ENCODE measurements around the gene NTRK3.

The NTRK3 gene

DNA sequence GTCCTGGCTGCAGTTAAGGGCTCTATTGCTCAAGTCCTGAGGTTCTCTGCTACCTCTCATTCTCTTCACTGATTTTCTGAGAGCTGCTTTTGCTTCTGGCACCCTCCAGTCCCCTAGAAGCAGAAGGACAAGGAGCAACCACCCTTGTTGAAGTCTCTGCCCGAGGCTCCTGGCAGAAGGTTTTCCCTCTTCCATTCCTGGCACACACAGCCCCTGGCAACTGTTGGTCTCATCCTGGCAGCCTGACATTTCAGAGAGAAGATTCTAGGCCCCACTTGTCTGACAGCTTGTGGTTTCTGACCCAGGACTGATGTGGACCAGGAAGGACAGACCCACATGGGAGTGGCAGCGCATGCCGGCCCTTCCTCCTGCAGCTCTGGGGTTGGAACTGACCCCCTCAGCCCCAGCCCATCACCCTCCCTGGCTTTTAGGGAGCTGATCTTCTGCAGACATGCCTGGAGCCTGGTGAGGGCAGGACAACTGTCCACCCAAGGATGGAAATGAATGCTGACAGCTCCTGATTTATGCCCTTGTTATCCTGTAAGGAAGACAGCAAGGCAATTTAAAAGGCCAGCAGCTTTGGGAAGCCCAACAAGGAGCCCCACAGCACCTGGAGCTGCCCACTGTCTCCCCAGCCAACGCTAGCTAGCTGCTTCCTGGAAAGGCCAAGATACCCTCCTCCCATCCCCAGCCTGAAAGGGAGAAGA lies 13.0 kb upstream of the NTRK3 start:
- TF ChIP-seq SPI1 (IDR thresholded peaks at IDR 0.05; ENCODE audit: borderline replicate concordance, low read depth) = no peak
- TF ChIP-seq POLR2AphosphoS5 (IDR thresholded peaks at IDR 0.05; ENCODE audit: low read depth) = no peak
- TF ChIP-seq GABPA (IDR thresholded peaks at IDR 0.05; ENCODE audit: low read depth) = no peak
- TF ChIP-seq, protein P1, sequence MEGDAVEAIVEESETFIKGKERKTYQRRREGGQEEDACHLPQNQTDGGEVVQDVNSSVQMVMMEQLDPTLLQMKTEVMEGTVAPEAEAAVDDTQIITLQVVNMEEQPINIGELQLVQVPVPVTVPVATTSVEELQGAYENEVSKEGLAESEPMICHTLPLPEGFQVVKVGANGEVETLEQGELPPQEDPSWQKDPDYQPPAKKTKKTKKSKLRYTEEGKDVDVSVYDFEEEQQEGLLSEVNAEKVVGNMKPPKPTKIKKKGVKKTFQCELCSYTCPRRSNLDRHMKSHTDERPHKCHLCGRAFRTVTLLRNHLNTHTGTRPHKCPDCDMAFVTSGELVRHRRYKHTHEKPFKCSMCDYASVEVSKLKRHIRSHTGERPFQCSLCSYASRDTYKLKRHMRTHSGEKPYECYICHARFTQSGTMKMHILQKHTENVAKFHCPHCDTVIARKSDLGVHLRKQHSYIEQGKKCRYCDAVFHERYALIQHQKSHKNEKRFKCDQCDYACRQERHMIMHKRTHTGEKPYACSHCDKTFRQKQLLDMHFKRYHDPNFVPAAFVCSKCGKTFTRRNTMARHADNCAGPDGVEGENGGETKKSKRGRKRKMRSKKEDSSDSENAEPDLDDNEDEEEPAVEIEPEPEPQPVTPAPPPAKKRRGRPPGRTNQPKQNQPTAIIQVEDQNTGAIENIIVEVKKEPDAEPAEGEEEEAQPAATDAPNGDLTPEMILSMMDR (IDR thresholded peaks at IDR 0.05; ENCODE audit: insufficient read depth, low read length) = no peak
- no peak for TF ChIP-seq REST (IDR thresholded peaks at IDR 0.05; ENCODE audit: insufficient replicate concordance, low read depth)
- H3K4me3 ChIP-seq (replicated peaks; ENCODE audit: insufficient read depth, low read length) = no peak overlapping the region
- DNase-seq (ENCODE audit: low read depth in 1 of 2, low spot score in 1 of 2) = no peak
- H3K27me3 ChIP-seq (ENCODE audit: insufficient read depth, poor library complexity, severe bottlenecking) = no peaks in the 10 kb centered on the region
- H3K27ac ChIP-seq (replicated peaks) = no peak overlapping the region

GRCh38 chr15:88267720-88268119 lies 11.2 kb upstream of the NTRK3 start:
- no peak for DNase-seq (ENCODE audit: low read depth in 1 of 2, low spot score in 1 of 2)
- Histone ChIP-seq H3K27ac (replicated peaks) (no peak overlapping the region), H3K4me3 (replicated peaks; ENCODE audit: insufficient read depth, low read length) (no peak overlapping the region), H3K27me3 (ENCODE audit: insufficient read depth, poor library complexity, severe bottlenecking) (no peaks in the 10 kb centered on the region)
- TF ChIP-seq SPI1 (IDR thresholded peaks at IDR 0.05; ENCODE audit: borderline replicate concordance, low read depth) (no peak), REST (IDR thresholded peaks at IDR 0.05; ENCODE audit: insufficient replicate concordance, low read depth) (no peak), POLR2AphosphoS5 (IDR thresholded peaks at IDR 0.05; ENCODE audit: low read depth) (no peak), GABPA (IDR thresholded peaks at IDR 0.05; ENCODE audit: low read depth) (no peak)
- TF ChIP-seq, protein P1 (IDR thresholded peaks at IDR 0.05; ENCODE audit: insufficient read depth, low read length) = no peak

DNA sequence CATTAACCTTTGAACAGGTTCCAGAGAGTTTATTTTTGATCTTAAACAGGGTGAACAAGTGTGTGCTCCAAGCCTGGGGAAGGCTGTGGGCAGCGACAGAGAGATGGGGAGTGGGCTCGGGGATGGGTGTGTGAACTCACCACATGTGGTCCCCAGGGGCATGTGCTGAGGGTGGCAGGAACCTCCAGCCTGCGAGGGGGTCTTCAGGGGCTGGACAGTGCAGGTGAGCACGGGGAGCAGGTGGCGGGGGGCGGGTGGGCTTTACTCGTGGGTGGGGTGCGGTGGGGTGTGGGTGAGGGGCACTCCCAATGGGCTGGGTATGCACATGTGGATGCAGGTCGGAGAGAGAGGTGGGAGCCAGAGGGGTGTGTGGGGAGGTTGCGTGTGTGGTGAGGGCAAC lies 9.6 kb upstream of the NTRK3 start:
- Histone ChIP-seq H3K27ac (replicated peaks) (no peak overlapping the region), H3K4me3 (replicated peaks; ENCODE audit: insufficient read depth, low read length) (no peak overlapping the region), H3K27me3 (ENCODE audit: insufficient read depth, poor library complexity, severe bottlenecking) (no peaks in the 10 kb centered on the region)
- DNase-seq (ENCODE audit: low read depth in 1 of 2, low spot score in 1 of 2) = no peak
- TF ChIP-seq SPI1 (IDR thresholded peaks at IDR 0.05; ENCODE audit: borderline replicate concordance, low read depth) (no peak), REST (IDR thresholded peaks at IDR 0.05; ENCODE audit: insufficient replicate concordance, low read depth) (no peak)
- TF ChIP-seq, protein P1 (IDR thresholded peaks at IDR 0.05; ENCODE audit: insufficient read depth, low read length) = no peak
